Measurements from ENCODE around the gene PARD3B. TPM values are rescaled to one million over a fixed set of nuclear protein-coding genes. Genes with fewer than 3 reads are reported as not detected.

PARD3B gene
- total RNA-seq, 1 donor from 2014 or later: 29.7 TPM

GRCh38 chr2:204863336-204863735 lies 318.1 kb downstream of the PARD3B start:
- no peaks in the 10 kb centered on the region for H3K27me3 Mint-ChIP-seq
- H3K27ac Mint-ChIP-seq: no peak overlapping the region
- no peak for DNase-seq (ENCODE audit: low spot score, unreplicated experiment)
- no peak overlapping the region for H3K4me3 Mint-ChIP-seq (ENCODE audit: low read depth)
- H3K9me3 Mint-ChIP-seq (ENCODE audit: low read depth): peaks cover 7% of the 10 kb centered on the region
- no peaks in the 10 kb centered on the region for H3K4me1 Mint-ChIP-seq (ENCODE audit: low read depth)
- peaks cover 7% of the 10 kb centered on the region for H3K36me3 Mint-ChIP-seq (ENCODE audit: insufficient read depth)
- TF ChIP-seq CTCF (IDR thresholded peaks at IDR 0.05; ENCODE audit: unreplicated experiment): no peak

DNA sequence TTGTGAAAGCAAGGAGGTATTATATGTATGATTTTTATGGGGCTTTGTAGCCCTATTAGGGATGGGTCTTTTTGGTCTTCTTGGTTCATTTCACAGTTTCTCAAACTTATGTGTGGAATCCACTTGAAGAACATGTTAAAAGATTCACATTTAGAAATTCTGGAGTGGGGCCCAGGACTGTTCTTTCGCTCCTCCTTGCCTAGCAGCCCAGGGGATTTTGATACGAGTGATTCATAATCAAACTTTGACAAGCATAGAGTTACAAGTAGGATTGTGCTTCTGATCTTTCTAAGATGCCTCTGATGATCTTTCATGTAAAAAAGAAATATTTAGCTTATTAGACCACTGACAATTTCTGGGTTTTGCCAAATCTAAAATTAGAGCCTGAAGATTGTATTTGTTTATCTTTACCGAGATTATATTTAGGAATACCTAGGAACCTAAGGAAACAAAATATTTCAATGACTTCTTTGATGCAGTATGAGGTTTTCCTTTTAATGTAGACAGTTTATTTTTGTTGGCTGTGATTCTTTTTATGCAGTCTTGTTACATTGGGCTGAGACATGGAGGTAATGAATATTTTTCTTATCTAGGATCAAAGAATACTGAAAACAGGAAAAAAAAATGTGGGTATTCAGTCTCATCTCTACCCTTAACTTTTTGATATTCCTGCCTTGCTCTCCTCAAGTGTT lies 324.0 kb downstream of the PARD3B start:
- TF ChIP-seq CTCF (IDR thresholded peaks at IDR 0.05; ENCODE audit: unreplicated experiment): no peak
- peaks cover 7% of the 10 kb centered on the region for H3K9me3 Mint-ChIP-seq (ENCODE audit: low read depth)
- H3K4me1 Mint-ChIP-seq (ENCODE audit: low read depth): no peaks in the 10 kb centered on the region
- no peak for DNase-seq (ENCODE audit: low spot score, unreplicated experiment)
- H3K4me3 Mint-ChIP-seq (ENCODE audit: low read depth): no peak overlapping the region
- no peak overlapping the region for H3K27ac Mint-ChIP-seq
- no peaks in the 10 kb centered on the region for H3K27me3 Mint-ChIP-seq
- H3K36me3 Mint-ChIP-seq (ENCODE audit: insufficient read depth): peaks cover 3% of the 10 kb centered on the region

DNA sequence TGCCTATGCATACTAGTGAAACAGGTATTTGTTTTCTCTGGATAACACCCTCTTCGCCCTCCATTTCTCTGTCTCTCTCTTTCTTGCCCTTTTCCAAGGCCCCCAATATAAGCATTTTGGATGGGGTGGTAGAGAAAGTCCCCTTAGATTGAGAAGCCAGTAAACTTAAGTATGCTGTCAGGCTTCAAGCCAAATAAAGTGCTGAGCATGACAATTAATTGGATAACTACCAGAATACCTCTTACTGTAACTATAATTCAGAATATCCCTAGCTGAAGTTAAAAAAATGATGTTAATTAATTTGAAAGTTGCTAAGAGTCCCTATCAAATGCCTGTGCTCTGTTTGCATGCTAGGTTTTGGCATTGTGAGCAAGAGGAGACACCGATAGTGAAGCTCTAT lies 324.8 kb downstream of the PARD3B start:
- H3K4me1 Mint-ChIP-seq (ENCODE audit: low read depth): no peaks in the 10 kb centered on the region
- no peaks in the 10 kb centered on the region for H3K36me3 Mint-ChIP-seq (ENCODE audit: insufficient read depth)
- H3K27ac Mint-ChIP-seq: no peak overlapping the region
- H3K9me3 Mint-ChIP-seq (ENCODE audit: low read depth): peaks cover 4% of the 10 kb centered on the region
- H3K27me3 Mint-ChIP-seq: no peaks in the 10 kb centered on the region
- no peak overlapping the region for H3K4me3 Mint-ChIP-seq (ENCODE audit: low read depth)
- no peak for DNase-seq (ENCODE audit: low spot score, unreplicated experiment)
- TF ChIP-seq CTCF (IDR thresholded peaks at IDR 0.05; ENCODE audit: unreplicated experiment): no peak

DNA sequence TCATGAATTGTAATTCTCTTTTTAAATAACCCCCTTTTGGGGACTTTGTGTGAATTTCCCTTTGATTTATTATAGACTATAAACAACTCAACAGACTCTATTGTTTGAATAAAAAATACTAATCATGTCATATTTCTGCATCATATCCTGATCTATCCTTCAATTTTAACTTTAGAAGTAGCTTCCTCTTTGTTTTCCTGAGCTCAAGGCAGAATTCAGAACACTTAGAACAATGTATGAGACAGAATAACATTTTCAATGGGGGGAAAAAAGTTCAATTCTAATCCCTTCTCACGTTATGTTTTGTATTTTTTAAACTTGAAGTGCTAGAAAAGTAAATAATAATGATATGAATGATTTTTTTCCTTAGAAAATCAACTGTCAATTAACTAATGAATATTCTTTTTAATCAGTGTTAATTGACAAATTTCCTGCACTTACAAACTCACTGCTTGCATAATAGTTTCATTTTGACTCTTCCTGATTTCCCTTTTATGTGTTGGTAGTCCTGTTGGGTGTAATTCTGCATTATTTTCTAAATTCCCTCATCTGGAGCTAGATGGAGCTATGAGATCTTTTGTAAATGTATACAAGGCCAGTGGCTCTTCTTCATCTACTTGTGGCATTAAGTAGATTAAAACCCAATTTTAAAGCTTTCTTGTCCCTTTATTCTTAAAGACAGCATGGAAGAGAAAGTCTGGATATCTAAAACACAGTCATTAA lies 326.1 kb downstream of the PARD3B start:
- TF ChIP-seq CTCF (IDR thresholded peaks at IDR 0.05; ENCODE audit: unreplicated experiment): peak; percentile 27
- H3K27me3 Mint-ChIP-seq: no peaks in the 10 kb centered on the region
- peaks cover 3% of the 10 kb centered on the region for H3K9me3 Mint-ChIP-seq (ENCODE audit: low read depth)
- H3K4me1 Mint-ChIP-seq (ENCODE audit: low read depth): no peaks in the 10 kb centered on the region
- no peaks in the 10 kb centered on the region for H3K36me3 Mint-ChIP-seq (ENCODE audit: insufficient read depth)
- DNase-seq (ENCODE audit: low spot score, unreplicated experiment): no peak
- no peak overlapping the region for H3K27ac Mint-ChIP-seq
- no peak overlapping the region for H3K4me3 Mint-ChIP-seq (ENCODE audit: low read depth)

GRCh38 chr2:204876311-204876710 lies 331.0 kb downstream of the PARD3B start:
- H3K27me3 Mint-ChIP-seq: no peaks in the 10 kb centered on the region
- no peak for TF ChIP-seq CTCF (IDR thresholded peaks at IDR 0.05; ENCODE audit: unreplicated experiment)
- H3K4me3 Mint-ChIP-seq (ENCODE audit: low read depth): no peak overlapping the region
- peaks cover 1% of the 10 kb centered on the region for H3K4me1 Mint-ChIP-seq (ENCODE audit: low read depth)
- peaks cover 3% of the 10 kb centered on the region for H3K9me3 Mint-ChIP-seq (ENCODE audit: low read depth)
- no peaks in the 10 kb centered on the region for H3K36me3 Mint-ChIP-seq (ENCODE audit: insufficient read depth)
- H3K27ac Mint-ChIP-seq: no peak overlapping the region
- DNase-seq (ENCODE audit: low spot score, unreplicated experiment): no peak

All from progenitor cell of endocrine pancreas (in vitro differentiated cells).